Activated T-cell treated with anti-CD3 and anti-CD28 coated beads, Interleukin-2, amount 50 U/mL, for 1 hour (primary cell): ENCODE data around the gene FOXL2NB.

Experiments
- DNase-seq: peaks from one replicate; pipeline ENCODE4 v3.0.0-alpha.2; 2020

Gene FOXL2NB

GRCh38 chr3:138945709-138946662 is 1.0 kb upstream of the FOXL2NB start:
- DNase-seq = peak; percentile 43

- no peak for DNase-seq
Measured at GRCh38 chr3:138947495-138948121, 591 bp downstream of the FOXL2NB start.

- no peak for DNase-seq
Measured at GRCh38 chr3:138948371-138949001, 1.5 kb downstream of the FOXL2NB start.

- no peak for DNase-seq
Measured at GRCh38 chr3:138949002-138949418, 2.0 kb downstream of the FOXL2NB start.

DNA sequence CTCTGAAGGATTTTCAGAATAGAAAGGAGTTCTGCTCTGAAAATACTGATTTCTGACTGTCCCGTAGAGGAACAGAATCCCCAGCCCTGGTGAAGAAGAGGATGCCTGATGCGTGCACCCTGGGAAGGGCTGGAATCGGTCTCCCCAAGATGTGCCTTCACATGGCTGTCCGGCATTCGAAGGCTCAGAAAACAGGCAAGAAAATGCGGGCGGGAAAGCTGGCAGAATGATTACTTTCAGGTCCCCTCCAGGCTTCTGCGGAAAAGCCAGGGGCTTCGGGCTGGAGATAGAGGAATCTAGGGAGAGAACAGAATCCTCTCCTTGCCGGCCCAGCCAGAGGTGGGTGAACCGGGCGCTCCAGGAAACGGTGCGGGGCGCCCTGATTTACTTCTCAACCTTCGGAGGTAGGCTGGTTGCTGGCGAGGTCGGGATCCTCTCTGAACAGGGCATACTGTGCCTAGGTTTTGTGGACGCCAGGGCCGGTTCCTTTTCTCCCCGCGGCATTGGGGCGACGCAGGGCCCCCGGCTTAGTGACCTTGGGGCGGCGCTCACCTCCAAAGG is 2.5 kb downstream of the FOXL2NB start:
- DNase-seq = no peak

DNA sequence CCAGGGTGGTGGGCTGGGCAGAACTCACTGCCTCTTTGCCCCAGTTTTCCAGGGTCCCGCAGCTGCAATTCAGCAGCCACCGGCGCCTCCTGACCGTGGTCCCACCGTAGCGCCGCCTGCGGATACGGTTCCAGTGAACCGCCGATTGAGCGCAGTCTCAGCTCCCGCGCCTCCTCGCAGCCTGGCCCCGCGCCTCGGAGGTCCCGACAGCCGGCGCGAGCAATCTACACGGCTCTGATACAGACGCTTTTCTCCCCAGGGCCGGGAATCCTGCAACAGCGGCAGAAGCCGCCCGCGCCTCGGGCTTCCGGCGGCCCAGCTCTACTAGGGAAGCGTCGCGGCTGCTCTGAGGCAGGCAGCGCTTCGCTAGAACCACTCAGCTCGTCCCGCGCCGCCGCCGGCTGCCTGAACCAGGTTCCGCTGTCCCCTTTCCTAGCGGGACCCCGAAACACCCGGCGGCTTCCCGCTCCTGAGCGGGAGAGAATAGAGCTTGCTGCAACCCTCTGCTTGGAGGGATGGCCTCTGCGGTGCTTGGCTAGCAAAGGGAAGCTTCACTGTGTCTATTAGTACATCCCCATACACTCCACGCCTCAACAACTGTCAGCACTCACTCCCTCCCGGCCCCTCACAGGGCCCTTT is 3.1 kb downstream of the FOXL2NB start:
- no peak for DNase-seq

GRCh38 chr3:138950701-138951100 is 3.7 kb downstream of the FOXL2NB start:
- DNase-seq = no peak

DNA sequence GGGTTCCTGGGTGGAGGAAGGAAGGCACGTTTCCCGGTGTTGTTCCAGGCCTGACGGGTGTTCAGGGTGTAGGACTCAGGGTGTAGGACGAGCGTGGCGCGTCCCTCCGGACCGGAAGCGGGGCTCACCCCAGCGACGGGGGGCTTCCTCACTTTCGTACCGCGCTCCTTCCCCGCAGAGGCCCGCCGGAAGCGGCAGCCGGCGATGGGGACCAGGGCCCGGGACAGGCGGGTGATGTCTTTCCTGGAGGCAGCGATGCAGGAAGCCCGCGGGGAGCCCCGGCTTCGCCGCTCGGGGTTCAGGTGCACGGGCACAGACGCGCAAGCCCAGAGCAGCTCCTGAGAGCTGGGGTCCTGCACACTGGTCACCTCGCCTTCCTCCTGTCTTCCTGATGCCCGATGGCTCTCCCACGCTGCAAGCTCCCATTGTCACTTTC is 13.4 kb downstream of the FOXL2NB start:
- no peak for DNase-seq

DNA sequence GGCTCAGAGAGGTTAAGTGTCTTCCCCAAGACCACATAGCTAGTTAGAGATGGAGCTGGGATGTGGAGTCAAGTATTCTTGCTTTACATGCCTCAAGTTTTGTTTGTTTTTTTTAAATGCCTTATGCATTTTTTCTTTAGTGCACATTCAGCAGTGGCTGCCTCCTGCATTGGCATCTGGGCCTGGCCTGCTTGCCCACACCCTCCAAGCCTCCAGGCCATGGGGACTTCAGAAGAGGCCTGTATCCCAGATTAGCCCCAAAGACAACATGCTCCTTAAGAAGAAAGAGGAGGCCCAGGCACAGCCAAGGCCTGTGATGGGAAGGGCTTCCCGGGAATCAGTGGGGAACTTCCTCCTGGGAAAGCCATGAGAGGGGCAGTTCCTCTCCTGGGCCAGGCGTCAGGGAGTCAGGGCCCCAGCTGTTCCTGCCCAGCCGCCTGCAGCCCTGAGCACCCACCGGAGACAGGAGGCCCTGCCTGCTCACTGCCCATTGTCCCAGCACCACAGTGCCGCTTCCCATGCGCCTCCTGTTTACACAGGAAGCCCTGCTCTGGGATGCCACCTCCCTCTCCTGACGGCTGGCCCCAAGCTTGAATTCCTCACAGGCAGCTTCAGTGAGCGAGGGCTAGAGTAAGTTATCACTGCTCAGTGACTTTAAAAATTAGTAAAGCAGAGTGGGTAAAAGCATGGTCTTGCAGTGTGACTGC is 16.0 kb downstream of the FOXL2NB start:
- DNase-seq = no peak

GRCh38 chr3:138964264-138964663 is 17.2 kb downstream of the FOXL2NB start:
- no peak for DNase-seq

DNA sequence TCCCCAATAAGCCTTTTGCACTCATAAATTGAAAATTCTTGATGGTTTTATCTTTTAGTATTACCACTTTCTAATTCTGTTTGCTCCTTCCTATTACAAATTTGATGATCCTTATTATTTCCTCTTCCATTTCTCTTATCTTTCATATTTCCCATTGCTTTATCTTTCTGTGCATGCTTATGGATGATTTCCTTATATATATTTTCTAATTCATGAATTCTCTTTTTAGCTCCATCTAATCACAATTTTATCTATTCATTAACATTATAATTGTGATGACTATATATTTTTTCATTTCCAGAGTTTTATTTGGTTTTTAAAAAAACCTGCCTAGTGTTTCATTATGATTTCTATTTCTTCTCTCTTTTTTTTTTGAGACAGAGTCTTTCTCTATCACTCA is 17.9 kb downstream of the FOXL2NB start:
- no peak for DNase-seq

DNA sequence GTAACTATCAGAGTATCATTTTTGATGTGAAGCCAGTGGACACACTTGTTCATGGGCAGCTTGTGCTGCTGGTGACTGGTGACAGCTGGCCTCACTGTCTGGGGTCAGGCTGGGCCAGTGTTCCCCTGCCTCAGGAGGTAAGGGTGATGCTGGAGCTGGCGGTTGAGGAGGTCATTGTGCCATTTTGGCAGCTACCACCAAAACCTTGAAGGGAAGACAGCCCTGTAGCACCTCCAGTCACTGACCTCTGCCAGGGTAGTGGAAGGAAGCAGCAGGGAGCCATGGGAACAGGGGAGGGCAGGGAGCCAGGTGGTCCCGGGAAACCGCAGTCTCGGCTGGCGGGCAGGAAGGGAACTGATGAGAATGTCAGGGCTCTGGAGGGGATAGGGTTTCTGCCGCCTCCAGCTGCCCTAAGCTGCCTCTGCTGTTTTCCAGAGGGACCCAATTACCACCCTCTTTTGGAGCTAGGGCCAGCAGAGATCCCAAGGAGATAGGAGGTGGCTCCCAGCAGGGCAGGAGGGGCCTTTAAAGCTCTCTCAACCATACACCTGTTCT is 24.8 kb downstream of the FOXL2NB start:
- no peak for DNase-seq

DNA sequence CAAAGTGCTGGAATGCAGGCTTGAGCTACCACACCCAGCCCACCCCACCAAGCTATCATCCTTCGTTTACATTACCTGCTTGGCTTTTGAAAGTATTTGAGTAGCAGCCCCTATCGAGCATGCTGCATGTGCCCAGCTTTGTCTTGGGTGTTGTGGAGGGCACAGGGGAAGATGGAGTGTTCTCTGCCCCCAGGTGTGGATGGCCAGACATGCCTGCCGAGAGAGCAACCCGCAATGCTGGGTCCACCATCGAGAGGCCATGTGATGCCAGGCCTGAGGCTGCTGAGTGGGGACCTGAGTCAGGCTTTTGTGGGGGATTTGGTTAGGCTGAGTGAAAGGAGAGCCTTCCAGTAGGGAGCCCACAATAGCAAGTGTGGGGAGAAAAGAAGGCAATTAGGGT is 25.9 kb downstream of the FOXL2NB start:
- no peak for DNase-seq

GRCh38 chr3:138974462-138974861 is 27.4 kb downstream of the FOXL2NB start:
- DNase-seq = no peak

- no peak for DNase-seq
Measured at GRCh38 chr3:138975351-138975750, 28.3 kb downstream of the FOXL2NB start.

DNA sequence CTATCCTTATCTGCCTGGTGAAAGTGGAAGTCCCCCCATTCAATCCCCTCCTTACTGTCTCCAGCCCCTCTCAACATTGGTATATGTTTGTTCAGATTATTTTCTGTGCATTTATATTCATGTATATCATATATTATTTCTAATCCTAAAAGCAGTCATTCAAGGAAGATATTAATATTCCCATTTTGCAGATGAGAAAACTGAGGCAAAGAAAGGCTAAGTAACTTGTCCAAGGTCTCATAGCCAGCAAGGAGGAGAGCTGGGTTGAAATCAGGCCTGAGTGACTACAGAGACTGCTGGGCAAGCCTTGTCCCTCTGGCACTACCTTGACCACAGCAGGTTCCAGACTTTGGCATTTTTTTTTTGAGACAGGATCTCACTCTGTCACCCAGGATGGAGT is 29.0 kb downstream of the FOXL2NB start:
- DNase-seq = no peak

DNA sequence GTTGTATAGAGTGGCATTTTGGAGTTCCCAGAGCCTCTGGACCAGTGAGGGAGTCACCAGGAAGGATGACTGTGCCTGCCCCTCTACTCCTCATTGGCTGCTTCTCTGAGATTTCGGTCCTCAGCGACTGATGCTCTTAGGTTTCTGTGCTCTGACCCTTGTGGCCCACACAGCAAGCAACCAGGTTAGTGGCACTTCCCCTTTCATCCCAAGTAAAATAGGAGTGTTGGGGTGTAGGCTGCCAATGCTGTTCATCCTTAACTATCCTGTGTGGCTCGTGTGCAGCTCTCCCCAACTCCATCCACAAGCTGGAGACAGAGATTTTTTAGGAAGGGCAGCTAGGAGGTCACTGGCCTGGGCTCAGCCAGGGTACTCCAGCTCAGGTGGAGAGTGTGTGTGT is 37.8 kb downstream of the FOXL2NB start:
- DNase-seq = no peak

GRCh38 chr3:138985932-138986331 is 38.9 kb downstream of the FOXL2NB start:
- no peak for DNase-seq

GRCh38 chr3:138987181-138987580 is 40.2 kb downstream of the FOXL2NB start:
- no peak for DNase-seq

GRCh38 chr3:138995706-138996105 is 48.7 kb downstream of the FOXL2NB start:
- no peak for DNase-seq
